ENCODE data around the gene BEND6. TPM values are rescaled to one million over a fixed set of nuclear protein-coding genes. Genes with fewer than 3 reads are reported as not detected.
"Not testable (repeated sequence)": the region's sequence is repeated elsewhere in the genome, so short reads cannot be mapped to it uniquely, and the experiment has no call there.

The BEND6 gene
- total RNA-seq, 1 donor from 2014 or later: not detected

GRCh38 chr6:57024775-57025174 is 69.9 kb downstream of the BEND6 start:
- intact Hi-C loops (cut with micrococcal nuclease): loop anchor here (5.0 kb wide), 1 partner anchor 317 kb away; no protein-coding TSS in a partner anchor

- intact Hi-C loops (cut with micrococcal nuclease): no loop called here
Measured at GRCh38 chr6:57026001-57026400, 71.1 kb downstream of the BEND6 start.

DNA sequence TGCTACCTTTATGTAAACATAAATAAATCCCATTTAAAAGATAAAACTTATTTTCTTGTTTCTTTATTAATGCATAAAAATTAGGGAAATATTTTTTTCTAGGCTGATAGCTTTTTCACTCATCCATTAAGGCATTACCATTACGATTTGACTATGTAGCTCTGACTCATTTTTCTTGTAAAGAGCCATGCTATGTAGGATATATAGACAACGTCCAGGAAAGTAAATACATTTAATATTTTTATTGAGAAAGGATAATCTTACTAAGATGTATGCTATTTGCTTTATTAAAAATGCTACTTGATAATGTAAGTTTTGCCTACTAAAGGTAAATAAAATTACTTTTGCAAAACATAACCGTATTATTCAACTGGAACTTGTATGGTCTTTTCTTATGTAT is 72.4 kb downstream of the BEND6 start:
- intact Hi-C loops (cut with micrococcal nuclease): no loop called here

GRCh38 chr6:57029213-57029612 is 74.3 kb downstream of the BEND6 start:
- intact Hi-C loops (cut with micrococcal nuclease): no loop called here

- intact Hi-C loops (cut with micrococcal nuclease): no loop called here
Measured at GRCh38 chr6:57033228-57033627, 78.3 kb downstream of the BEND6 start.

- intact Hi-C loops (cut with micrococcal nuclease): no loop called here
Measured at GRCh38 chr6:57035549-57035948, 80.6 kb downstream of the BEND6 start.

DNA sequence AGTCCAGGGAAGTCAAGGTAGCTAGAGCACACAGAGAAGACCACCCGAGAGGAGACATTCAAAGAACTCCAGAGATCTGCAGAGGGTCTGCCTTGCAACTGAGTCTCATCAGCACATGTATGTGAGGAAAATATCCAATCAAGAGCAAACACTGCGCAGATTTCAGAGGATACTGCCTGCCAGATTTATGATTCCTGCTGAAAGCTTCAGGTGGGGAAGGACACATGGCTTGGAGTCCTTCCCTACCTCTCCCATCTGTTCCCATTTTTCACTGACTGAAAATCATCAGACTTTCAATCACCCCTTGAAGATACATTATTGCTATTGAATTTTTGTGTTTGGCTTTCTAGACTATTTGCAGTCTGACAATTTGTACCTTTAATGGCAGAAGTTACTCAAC is 84.0 kb downstream of the BEND6 start:
- intact Hi-C loops (cut with micrococcal nuclease): no loop called here

GRCh38 chr6:57040011-57040410 is 85.1 kb downstream of the BEND6 start:
- intact Hi-C loops (cut with micrococcal nuclease): no loop called here

DNA sequence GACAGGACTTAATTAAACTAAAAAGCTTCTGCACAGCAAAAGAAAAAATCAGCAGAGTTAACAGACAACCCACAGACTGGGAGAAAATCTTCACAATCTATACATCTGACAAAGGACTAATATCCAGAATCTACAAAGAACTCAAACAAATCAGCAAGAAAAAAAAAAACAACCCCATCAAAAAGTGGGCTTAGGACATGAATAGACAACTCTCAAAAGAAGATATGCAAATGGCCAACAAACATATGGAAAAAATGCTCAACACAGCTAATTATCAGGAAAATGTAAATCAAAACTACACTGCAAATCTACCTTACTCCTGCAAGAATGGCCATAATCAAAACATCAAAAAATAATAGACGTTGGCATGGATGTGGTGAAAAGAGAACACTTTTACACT is 89.2 kb downstream of the BEND6 start:
- intact Hi-C loops (cut with micrococcal nuclease): not testable (repeated sequence)

DNA sequence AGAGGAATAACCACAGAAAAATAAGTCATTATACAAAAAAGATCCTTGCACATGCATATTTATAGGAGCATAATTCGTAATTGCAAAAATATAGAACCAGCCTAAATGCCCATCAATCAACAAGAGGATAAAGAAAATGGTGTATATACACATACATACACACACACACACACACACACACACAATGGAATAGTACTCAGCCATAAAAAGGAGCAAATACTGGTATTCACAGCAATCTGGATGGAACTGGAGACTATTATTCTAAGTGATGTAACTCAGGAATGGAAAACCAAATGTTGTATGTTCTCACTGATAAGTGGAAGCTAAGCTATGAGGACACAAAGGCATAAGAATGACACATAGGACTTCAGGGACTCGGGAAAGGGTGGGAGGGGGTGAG is 89.7 kb downstream of the BEND6 start:
- intact Hi-C loops (cut with micrococcal nuclease): no loop called here

GRCh38 chr6:57046332-57047256 is 91.7 kb downstream of the BEND6 start, which contains the start of gene KIAA1586:
Gene KIAA1586, plus strand, starts transcription at chr6:57046693. Its CDS starts 63 bp downstream, at chr6:57046756.
- intact Hi-C loops (cut with micrococcal nuclease): loop anchor here (1.0 to 5.0 kb wide), 5 partner anchors 44 to 270 kb away; partner anchors contain the start of genes BAG2, BEND6, PRIM2 and ZNF451

- intact Hi-C loops (cut with micrococcal nuclease): loop anchor here (2.0 to 5.0 kb wide), 2 partner anchors 100 to 270 kb away; partner anchors contain the start of gene PRIM2
Measured at GRCh38 chr6:57047257-57047585, 92.3 kb downstream of the BEND6 start.

DNA sequence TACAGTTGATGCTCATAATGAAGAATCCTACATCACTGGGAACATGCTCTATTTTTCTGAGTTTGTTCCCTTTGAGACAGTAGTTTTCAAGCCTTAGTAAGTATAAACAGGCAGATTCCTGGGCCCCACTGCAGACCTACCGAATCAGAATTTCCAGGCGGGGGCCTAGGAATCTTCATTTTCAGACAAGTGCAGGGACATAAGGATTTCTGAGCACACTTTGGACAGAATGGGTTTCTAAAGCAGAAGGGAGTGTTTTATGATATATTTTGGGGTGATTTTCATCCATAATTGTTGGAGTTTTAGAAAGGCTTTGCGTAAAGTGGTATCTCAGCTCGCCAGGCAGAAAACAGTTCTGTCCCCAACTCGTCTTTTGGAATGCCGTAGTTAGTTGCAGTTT is 93.0 kb downstream of the BEND6 start:
- intact Hi-C loops (cut with micrococcal nuclease): loop anchor here (2.0 to 5.0 kb wide), 3 partner anchors 99 to 269 kb away; partner anchors contain the start of genes PRIM2 and RAB23

GRCh38 chr6:57048577-57048976 is 93.7 kb downstream of the BEND6 start:
- intact Hi-C loops (cut with micrococcal nuclease): loop anchor here (2.0 to 5.0 kb wide), 2 partner anchors 99 to 174 kb away; partner anchors contain the start of gene RAB23

DNA sequence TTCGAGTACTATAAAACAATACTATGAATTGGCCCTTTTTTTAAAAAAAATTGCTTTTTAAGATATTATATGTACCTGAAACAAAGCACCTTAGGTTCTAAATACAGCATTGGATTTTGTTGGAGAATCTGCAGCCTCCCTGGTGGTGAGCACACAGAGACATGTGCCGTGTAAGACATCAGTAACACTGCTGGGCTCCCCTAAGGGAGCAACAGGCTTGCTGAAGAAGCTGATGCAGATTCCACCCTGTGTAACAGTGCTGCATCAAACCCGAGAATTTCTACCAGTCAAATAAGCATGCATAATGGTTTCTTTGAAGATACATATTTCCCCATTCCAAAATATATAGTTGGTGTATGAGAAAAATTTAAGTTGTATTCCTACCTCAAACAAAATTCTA is 108.9 kb downstream of the BEND6 start:
- intact Hi-C loops (cut with micrococcal nuclease): no loop called here

DNA sequence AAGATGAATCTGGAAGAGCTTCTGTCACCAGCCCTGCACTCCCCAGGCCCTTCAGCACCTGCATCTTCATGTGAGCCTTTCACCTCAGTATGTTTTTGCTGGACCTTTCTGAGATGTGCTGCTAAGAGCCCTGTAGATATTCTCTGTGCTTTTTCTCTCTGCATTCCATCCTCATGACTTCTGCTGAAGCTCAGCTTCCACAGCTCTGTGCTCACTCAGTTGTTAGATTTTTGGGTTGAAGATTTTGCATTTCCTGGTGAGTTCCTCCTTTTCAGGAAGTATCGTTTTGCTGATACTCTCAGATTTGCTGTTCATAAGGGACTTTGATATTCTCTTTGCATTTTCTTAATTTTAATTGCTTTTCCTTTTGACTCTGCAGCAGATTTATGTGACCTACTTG is 109.9 kb downstream of the BEND6 start:
- intact Hi-C loops (cut with micrococcal nuclease): no loop called here

DNA sequence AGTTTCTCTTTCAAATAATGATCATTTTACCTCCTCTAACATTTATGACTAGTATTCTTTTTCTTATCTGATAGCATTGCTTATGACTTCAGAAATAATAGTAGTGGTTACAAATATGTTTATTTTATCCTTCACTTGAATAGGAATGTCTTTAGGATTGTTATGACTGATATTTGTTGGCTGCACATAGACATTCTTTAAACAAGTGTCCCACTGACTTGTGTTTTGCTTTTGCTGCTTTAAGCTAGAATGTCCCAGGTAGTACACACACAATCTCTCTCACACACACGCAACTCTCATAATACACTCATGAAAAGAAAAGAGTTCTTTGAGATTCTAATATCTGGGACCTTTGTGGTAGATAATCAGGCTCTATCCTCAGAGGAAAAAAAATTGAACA is 113.2 kb downstream of the BEND6 start:
- intact Hi-C loops (cut with micrococcal nuclease): no loop called here

- intact Hi-C loops (cut with micrococcal nuclease): no loop called here
Measured at GRCh38 chr6:57069228-57069627, 114.3 kb downstream of the BEND6 start.

- intact Hi-C loops (cut with micrococcal nuclease): no loop called here
Measured at GRCh38 chr6:57069920-57070331, 115.0 kb downstream of the BEND6 start.

- intact Hi-C loops (cut with micrococcal nuclease): no loop called here
Measured at GRCh38 chr6:57072108-57072507, 117.2 kb downstream of the BEND6 start.

GRCh38 chr6:57074383-57074782 is 119.5 kb downstream of the BEND6 start:
- intact Hi-C loops (cut with micrococcal nuclease): no loop called here

- intact Hi-C loops (cut with micrococcal nuclease): no loop called here
Measured at GRCh38 chr6:57075092-57075491, 120.2 kb downstream of the BEND6 start.

Data from T-helper 2 cell treated with Interferon-gamma antibody and Interleukin-4, amounts not matched to agents 100 ng/mL and 5 ng/mL, for 36 hours (primary cell).